CD4-positive, alpha-beta T cell treated with Interleukin-2 at 100 ng/mL for 4 hours (primary cell): ENCODE measurements around the gene DGKQ.
"Not testable (repeated sequence)": the region's sequence is repeated elsewhere in the genome, so short reads cannot be mapped to it uniquely, and the experiment has no call there.

Experiments
- DNase-seq: peaks from one replicate; pipeline ENCODE4 v3.0.0-alpha.2; 2020; ENCODE audit warnings: low spot score

Gene DGKQ

DNA sequence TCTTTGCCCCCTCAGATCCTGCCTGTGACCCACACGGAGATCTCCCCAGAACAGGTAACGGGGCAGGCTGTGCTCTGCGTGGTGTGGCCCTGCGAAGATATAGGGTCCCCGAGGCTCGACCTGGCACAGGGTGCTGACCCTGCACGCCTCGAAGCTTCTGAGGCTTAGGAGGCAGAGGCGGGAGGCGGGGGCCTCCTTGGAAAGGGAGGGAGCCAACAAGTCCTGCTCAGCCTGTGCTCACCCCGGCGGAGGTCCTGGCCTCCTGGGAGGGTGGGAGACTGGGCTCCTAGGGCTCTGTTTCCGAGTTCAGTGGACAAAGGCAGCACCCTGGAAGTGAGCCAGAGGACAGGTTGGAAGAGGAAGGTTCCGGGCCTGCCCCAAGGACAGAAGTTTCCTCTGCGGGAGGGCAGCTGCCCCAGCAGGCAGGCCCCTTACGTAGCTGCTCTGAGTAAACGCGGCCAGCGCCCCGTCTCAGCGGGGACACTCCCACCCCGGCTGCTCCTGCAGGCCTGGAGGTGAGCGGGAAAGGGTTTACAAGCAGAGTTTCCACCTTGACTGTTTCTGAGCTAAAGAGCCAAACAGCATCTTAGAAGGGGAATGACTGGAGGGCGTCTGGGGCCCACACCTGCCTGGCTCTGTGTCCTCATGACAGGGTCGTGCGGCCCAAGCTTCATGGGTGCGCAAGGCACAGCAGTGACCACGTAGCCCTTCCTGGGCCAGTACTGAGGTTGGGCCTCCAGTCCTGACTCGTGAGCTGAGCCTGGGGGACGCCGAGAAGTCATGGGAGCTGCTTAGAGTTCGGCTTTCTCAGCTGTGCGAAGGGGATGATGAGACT, 25.1 kb downstream of the DGKQ start:
- DNase-seq: no peak

DNA sequence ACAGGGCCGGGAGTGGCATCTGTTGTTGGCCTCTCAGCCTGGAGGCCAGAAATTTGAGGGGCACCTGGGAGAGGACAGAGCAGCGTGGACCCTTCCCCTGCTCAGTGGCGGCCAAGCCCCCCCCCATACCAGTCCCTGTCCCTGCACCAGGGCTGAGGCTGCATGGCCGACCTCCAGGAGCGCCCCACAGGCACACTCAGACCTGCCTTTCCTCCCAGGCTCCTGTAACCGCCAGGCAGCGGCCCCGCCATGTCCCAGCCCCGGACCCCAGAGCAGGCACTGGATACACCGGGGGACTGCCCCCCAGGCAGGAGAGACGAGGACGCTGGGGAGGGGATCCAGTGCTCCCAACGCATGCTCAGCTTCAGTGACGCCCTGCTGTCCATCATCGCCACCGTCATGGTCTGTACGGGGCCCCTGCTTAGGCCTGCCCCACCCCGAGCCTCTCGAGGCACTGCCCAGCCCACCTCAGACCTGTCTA, 25.8 kb downstream of the DGKQ start:
- DNase-seq: no peak

DNA sequence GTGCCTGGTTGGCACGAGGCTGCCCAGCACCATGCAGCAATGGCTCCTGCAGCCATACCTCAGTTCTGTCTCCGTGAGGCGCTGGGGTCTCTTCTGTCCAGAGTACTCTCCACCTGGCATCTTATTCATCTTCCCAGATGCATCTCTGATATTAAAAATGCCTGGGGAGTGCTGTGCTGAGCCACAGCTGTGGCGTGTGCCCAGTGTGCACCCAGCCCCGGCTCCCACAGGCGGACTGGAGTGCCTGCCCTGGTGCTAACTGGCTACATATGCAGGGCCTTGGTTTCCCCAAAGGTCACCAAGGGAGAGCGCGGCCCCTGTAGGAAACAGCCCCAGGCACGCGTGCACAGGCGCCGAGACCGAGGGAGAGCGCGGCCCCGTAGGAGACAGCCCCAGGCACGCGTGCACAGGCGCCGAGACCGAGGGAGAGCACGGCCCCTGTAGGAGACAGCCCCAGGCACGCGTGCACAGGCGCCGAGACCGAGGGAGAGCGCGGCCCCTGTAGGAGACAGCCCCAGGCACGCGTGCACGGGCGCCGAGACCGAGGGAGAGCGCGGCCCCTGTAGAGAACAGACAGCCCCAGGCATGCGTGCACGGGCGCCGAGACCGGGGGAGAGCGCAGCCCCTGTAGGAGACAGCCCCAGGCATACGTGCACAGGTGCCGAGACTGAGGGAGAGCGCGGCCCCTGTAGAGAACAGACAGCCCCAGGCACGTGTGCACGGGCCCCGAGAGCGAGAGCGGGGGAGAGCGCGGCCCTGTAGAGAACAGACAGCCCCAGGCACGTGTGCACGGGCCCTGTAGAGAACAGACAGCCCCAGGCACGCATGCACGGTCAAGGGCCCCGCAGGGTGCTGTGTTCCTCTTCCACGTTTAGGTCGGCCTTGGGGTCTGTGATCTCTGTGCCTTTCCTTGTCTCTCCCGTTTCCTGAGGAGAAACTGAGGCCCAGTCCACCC, 26.6 kb downstream of the DGKQ start:
- DNase-seq: no peak

DNA sequence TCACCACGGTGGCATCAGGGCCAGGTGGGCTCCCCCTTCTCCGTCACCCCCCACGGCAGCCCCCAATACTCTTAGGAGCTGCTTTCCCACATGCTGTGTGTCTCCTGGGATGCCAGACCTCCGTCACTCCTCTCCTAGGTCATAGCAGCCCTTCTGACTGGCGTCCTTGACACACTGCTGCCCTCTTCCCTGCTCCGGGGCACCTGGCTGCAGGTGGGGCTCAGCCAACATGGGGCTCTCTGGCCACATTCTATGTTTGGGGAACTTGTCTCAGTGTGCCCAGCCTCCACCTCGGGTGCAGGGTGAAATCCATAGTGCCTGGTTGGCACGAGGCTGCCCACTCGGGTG, 27.3 kb downstream of the DGKQ start:
- no peak for DNase-seq

DNA sequence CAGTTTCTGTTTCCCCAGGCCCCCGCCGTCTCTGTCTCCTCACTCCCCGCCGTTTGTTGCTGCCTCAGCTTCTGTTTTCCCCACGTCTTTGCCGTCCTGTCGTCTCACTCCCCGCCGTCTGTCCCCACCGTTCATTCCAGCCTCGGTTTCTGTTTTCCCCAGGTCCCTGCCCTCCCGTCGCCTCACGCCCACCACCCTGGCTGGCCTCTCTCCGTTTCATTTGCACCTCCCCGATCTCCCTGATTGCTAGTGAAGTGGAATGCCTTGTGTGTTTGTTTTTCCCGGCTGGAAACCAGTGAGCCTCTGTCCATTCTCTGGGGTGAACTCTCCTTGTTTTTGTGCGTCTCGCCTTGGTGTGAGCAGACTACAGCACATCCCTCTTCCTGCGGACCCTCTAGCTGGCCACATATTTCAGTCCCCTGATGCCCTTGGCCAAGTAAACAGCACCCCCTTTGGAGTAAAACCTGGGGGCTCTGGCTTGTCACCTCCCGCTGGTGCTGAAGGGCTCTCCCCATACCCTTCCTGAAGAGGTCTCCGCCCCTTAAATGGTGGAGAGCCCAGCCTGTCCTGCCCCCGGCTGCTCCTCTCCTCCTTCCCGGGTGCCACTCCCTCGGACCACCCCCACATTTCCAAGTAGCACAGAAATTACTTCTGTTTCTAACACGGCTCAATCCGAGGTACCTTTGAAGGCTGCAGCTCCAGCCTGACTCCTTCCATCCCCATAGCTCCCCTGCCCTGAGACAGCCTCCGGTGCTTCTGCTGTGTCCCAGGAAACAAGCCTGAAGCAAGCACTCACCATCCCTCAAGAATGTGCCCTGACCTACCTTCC, 27.9 kb downstream of the DGKQ start:
- no peak for DNase-seq

DNA sequence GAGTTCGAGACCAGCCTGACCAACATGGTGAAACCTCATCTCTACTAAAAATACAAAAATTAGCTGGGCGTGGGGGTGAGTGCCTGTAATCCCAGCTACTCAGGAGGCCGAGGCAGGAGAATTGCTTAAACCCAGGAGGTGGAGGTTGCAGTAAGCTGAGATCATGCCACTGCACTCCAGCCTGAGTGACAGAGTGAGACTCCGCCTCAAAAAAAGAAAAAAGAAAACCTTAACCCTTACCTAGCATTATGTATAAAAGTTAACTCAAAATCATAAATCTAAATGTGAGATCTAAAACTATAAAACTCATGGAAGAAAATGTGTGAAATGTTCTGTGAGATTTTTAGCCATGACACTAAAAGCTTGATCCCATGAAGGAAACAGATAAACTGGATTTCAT, 33.9 kb downstream of the DGKQ start:
- not testable (repeated sequence) for DNase-seq

DNA sequence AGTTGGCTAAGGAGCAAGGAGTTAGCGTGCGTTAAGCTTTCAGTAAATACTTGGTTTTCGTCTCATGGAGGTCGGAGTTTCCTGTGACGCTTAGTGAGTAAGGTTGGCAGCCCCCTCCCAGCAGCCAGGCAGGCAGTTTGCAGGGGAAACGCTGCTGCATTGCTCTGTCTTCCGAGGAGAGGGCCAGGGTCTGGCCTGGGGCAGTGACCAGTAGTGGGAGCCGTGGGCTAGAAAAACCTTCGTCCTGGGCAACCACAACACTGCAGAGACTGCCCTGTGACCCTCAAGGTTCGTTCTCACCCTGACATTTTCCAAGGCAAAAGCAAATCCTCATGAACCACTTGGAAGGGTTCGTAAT, 40.7 kb downstream of the DGKQ start:
- DNase-seq: no peak

DNA sequence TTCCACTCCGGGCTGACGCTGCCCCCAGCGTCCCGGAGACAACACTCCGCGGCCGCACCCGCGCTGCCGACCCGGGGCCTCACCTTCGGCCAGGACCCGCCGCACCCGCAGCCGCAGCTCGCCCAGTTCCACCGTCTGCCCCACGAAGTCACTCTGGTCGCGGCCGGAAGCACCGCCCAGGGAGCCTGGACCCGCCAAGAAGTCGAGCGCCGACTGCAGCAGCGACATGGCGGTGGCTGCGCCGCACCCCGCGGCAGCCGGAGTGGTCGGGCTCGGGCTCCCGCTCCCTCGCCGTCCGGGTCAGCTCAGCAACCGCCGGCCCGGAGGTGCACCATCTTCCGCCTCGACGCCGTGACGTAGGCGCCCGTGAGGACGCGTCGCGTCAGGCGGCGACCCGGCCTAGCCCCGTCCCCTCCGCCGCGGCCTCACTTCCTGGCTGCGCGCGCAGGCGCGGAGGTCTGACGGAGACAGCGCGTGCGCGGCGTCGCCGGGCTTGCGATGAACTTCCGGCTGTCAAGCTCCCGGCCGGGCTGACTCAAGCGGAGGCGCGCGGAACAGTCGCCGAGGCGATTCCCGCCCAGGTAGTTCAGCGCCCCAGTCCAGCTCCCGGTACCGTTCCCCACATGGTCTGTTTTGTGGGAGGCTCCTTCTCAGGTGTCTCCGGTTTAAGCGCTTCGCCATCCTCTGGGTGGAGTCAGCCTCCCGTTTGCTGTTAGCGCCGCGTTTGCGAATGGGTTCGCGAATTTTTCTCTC, 41.2 kb downstream of the DGKQ start, which contains the start of the genes GAK and TMEM175:
TSS of gene GAK (minus strand) at position 357 of the 753 bp plus-strand sequence. CDS start at position 228, 129 bp downstream.
TSS of gene TMEM175 (plus strand) at position 501 of the 753 bp plus-strand sequence. CDS start 15,280 bp downstream, outside the sequence.
- DNase-seq: peak; percentile 96

DNA sequence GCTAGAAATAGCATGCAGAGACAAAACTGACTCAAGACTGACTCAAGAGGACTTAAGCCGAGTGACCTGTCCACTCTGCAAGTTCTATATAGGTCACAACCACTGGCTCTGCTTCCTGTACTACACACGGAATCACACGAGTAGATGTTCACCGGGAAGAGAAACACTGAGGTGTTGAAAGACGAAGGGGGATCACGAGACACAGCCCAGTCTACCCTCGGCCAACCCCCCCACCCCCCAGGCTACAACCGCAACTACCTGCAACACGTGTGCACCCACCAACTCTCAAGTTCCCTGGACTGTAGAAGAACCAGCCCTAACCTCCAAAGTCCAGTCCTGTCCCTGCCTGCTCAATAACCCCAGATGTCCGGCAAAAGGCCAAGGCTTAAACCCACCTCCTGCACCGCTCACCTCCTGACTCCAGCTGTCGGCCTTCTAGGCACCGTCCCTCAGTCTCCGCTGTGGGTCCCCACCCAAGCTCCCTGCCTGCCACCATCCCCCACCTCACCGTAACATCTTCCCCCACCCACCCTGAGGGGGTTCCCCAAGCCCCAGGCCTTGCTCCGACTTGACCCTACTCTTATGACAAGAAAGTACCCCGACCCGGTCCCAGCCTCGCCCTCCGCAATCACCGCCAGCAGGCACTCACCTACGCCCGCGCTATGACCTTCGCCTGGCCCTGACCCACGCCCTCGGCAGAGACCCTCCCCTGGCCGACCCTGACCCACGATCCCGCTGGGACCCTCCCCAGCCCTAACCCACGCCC, 42.0 kb downstream of the DGKQ start:
- DNase-seq: no peak

DNA sequence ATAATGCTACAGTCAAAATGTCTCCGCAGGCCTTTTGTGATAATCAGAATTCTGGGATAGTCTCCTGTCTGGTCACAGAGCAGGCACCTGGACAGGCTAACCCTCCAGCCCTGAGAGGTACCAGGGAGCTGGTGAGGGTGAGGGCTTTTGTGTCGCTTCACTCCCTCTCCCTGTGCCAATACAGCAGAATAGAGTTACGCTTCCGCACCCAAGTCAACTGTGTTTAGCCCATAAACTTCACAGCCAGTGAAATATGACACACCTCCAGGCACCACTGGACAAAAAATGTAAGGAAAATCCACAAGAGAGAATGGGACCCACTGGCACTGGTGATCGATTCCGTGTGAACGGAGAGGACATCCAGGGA, 42.6 kb downstream of the DGKQ start:
- DNase-seq: no peak

DNA sequence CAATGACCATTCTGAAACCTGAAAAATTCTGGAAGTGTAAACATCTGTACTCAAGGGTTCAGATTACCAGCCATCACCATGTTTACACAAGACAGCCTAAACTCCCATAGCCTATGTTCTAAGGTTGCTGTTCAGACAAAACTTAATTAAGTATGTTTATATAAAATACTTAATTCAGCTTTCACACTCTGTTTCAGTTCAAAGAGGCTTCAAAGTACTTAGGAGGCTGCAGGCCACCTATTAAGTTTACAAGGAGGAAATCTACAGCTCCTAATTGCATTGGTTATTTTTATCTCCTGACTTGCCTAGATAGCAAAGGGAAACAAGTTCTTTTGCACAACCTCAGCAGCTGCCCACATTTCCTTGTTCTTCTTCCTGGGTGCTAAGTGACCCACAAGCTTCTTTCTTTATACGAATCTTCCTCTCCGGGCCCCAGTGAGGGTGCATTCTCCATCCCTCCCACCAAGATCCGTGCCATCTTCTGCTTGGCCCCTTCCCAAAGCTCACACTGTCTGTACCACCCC, 43.3 kb downstream of the DGKQ start:
- peak; percentile 21 for DNase-seq

DNA sequence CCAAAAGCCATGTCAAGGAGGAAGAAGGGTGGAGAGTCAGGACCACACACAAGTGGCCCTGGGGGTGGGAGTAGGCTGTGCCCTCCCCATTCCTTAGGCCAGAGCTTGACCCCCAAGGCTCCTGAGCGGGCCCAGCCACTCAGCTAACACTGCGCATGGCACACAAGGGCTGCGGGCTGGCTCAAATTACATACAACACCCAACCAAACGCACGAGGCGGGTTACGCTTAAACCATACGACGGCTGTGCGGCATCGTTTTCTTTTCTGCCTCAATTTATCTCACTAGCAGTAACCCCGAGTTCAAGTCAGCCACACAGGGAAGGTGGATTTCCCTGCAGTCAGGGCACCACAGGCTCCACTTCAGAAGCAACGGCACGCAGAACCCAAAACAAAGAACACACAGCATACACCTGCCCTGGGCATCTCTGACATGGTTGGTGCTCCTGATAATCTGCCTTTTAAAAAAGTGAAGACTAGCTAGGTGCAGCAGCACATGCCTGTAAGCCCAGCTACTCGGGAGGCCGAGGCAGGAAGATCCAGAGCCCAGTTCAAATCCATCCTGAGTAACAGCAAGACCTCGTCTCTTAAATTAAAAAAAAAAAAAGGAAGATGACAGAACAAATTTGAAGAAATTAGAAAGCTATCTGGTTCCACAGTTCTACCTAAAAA, 44.1 kb downstream of the DGKQ start:
- no peak for DNase-seq

DNA sequence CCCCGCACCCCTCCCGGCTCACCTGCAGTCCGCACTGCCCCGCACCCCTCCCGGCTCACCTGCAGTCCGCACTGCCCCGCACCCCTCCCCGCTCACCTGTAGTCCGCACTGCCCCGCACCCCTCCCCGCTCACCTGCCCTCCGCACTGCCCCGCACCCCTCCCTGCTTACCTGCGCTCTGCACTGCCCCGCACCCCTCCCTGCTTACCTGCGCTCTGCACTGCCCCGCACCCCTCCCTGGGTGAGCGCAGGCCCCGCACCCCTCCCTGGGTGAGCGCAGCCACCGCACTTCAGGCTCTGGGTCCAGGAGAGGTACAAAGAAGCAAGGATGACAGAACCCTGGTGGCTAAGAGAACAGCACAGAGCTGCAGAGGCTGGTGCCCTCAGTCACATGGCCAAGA, 45.8 kb downstream of the DGKQ start:
- not testable (repeated sequence) for DNase-seq

DNA sequence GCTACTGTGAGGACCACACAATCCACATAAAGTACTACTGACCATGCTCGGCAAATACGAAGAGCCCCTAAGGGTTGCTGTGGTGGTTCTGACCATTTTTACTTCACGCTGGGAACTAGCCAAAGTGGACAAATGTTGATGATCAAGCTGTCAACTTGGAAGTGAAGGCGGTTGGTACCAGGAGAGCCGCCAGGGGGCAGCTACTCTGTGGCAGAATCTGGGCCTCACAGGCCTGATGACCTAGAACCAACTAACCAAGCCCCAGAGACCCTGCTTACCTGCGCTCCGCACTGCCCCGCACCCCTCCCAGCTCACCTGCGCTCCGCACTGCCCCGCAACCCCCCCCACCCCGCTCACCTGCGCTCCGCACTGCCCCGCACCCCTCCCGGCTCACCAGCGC, 46.8 kb downstream of the DGKQ start:
- DNase-seq: no peak

DNA sequence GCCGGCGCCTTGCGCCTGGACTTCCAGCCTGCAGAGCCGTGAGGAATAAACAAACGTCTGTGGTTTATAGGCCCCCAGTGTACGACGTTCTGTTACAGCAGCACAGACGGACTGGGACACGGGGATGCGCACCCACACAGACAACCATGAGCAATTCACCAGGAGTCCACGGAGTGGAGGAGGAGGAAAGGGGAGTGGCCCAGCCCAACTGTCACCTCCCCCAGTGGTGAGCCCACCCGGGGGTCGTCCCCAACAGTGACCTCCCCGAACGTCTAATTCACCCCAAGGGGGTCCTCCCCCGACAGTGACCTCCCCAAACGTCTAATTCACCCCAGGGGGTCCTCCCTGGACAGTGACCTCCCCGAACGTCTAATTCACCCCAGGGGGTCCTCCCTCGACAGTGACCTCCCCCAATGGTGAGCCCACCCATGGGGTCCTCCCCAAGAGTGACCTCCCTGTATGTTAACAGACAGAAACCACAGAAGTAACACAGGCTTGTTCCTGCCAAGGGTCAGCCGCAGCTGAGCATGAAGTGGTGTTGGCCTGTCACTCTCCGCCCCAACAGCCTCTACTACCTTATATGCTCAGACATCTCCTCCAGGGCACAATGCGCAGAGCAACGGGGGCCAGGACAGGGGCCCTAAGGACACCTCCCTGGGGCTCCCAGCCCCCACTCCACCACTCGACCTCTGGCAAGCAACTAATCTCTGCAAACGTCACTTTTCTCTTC, 47.4 kb downstream of the DGKQ start:
- DNase-seq: no peak

DNA sequence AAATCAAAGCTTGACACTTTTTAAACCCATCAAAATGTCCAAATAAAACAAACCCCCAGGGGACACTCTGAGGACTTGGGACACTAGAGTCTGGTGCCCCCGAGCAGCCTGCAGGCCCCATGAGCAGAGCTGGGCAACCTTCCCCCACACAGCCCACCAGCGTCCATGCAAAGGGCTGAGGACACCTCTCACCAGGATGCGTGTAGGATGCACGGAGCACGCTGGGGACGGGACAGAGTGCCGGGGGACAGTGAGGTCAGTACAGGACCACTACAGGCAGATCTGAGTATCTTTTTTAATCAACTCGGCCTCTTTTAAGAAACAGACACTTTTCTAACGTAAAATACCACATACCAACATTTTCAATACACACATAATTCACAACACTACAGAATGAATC, 48.2 kb downstream of the DGKQ start:
- no peak for DNase-seq

DNA sequence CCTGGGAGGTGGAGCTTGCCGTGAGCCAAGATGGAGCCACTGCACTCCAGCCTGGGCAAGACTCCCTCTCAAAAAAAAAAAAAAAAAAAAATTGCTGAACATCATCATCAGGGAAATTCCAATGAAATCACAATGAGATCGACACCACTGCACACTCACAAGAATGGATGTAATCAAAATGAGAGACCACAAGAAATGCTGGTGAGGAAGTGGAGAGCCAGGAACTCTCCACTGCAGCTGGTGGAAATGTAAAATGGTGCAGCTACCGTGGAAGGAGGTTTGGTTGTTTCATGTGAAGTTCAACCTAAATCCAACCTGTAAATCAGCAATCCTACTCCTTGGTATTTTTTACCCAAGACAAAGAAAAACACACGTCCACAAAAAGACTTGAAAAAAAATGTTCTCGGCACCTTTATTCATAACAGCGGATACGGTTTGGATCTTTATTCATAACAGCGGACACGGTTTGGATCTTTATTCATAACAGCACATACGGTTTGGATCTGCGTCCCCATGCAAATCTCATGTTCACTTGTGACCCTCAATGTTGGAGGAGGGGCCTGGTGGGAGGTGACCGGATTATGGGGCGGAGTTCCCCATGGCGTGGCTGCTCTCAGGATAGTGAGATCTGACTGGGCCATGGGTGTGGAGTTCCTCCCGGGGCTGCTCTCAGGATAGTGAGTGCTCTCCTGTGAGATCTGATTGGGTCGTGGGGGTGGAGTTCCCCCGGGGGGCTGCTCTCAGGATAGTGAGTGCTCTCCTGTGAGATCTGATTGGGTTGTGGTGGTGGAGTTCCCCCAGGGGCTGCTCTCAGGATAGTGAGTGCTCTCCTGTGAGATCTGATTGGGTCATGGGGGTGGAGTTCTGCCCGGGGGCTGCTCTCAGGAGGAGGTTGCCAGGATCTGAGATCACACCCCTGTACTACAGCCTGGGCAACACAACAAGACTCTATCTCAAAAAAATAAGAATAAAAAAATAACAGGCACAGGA, 49.0 kb downstream of the DGKQ start:
- DNase-seq: peak; percentile 10
